Activated T-cell treated with anti-CD3 and anti-CD28 coated beads for 48 hours (primary cell): ENCODE results near the gene PARK7.
"Not testable (repeated sequence)": the region's sequence is repeated elsewhere in the genome, so short reads cannot be mapped to it uniquely, and the experiment has no call there.

Source experiments
- DNase-seq: peaks from one replicate; pipeline ENCODE4 v3.0.0-alpha.2; 2020; ENCODE audit warnings: low read depth

Gene PARK7

DNA sequence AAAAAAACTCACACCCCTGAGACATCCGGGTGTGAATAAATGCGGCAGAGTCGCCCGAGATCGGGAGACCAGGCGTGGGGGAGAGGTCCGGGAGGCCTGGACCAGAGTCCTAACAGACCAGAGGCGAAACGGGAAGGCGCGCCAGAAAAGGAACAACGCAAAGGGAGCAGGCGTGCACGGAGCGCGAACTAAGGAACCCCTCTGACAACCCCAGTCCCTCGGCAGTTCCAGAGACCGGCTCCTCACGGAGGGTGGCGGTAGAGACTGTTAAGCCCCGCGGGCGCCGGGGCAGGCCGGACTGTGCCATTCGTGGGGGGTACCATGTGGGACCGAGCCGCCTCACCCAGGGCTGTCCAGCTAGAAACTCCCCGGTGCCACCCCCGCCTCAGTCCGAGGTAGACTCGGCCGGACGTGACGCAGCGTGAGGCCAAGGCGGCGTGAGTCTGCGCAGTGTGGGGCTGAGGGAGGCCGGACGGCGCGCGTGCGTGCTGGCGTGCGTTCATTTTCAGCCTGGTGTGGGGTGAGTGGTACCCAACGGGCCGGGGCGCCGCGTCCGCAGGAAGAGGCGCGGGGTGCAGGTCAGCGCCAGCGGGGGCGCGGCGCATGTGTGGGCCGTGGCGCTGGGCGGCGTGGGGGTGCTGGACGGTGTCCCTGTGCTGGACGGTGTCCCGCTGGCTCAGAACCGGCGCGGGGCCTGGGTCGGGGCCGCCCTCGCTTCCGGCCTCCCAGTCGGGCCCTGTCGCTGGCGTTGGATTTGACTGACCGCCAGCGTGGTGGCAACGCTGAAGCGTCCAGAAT is at the start of gene PARK7:
PARK7 (plus strand) TSS at position 496 of the 798 bp plus-strand sequence. CDS start 1,075 bp downstream, outside the sequence.
- DNase-seq: peak; percentile 100

- DNase-seq: no peak
Measured at GRCh38 chr1:7912145-7912544, 49.4 kb upstream of the PARK7 start.

DNA sequence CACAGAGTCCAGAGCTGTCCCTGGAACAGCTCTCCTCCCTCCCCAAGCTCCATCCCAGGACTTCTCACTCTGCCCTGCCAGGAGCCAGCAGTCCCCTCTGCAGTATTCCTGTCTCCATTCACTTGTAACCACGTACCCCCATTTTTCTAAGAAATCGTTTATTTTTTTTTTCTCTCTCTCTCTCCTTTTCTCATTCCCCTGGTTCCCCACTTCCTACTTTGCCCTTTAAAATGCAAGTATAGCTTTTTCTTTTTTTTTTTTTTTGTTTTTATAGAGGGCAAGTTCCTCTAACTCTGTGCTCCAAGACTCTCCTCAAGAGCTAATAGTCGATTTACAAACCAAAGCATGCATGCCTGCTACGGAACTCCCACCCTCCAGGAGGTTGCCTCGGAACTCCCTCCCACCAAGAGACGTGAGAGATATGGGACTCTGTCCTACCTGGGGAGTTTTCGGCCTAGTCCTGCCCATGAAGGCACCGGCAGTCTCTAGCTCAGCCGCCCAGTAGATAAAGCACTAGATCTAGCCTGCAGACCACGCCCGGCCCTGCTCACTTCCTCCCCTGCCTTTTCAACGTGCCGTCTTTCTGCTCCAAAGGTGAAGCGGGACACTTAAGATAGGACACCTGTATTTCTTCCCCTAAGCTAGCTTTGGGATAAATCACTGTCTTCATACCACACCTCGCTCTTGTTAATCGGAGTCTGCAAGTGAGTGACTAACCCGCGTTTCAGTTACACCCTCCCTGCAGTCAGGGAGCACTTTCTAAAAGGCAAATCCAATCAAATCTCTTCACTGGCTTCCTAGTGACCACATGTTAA is 48.6 kb upstream of the PARK7 start:
- no peak for DNase-seq

DNA sequence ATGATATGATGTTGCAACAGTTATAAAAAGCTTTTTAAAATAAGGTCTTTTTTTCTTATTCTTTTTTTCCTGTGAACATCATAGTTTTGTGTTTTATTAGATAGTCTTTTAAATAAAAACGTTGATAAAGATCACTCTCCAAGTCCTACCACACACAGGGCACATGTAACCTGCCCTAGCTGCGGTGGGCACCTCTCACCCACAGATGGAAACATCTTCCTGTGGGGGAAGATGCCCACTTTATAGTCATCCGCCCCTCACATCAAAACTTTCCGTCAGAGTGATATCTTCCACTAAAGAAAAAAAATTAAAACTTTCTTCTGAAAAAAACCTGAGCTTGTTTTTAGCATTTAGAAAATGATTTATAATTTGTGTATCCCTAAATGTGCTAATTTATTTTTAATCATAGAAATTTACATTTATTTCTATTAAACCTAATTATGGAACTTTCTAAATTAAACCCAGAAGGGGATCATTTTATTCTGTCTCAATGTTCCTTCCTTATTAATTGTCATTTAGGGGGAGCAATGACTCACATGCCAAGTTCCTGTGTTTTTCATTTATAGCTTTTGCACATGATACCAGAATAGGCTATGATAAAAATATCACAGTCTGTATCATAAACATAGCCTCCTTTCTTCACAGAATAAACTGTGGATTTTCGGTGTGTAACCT is 45.5 kb upstream of the PARK7 start:
- no peak for DNase-seq

DNA sequence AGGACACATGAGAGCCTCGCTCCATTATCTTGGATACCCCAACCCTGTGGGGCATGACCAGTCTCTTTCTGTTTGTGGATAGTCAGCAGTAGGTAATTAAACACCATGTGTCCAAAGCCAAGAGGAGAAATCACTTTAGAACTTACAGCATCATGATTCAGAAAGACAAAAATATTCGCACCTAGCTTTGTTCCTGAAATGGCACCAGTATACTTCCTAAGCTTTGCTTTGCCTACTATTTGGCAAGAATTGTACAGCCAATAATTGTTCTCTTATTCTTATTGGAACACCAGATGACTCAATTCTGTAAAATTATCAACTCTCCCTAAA is 45.0 kb upstream of the PARK7 start:
- DNase-seq: no peak

DNA sequence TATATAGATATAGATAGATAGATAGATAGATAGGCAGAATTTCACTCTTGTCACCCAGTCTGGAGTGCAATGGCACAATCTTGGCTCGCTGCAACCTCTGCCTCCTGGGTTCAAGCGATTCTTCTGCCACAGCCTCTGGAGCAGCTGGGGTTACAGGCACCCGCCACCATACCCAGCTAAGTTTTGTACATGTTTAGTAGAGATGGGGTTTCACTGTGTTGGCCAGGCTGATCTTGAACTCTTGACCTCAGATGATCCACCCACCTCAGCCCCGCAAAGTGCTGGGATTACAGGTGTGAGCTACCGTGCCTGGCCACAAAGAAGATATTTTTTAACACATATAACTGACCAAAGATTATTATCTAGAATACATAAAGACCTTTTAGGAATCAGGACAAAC is 43.5 kb upstream of the PARK7 start:
- DNase-seq: not testable (repeated sequence)

DNA sequence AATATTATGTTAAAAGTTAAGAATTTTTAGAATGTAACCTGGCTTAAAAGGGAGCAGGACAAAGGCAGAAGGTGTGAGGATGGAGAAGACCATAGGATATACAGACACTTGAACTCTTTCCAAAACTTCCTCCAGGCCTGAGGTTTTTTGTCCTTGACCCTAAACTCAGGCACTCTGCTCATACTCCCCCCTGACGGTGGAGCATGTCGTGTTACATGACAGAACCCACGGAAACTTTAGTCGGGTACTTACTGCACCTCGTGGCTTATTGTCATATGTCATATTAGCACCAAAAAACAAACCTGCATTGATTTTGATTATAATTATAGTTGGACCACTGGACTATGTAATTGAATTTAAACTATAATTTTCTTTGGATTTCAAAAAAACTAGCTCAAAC is 41.6 kb upstream of the PARK7 start:
- no peak for DNase-seq

DNA sequence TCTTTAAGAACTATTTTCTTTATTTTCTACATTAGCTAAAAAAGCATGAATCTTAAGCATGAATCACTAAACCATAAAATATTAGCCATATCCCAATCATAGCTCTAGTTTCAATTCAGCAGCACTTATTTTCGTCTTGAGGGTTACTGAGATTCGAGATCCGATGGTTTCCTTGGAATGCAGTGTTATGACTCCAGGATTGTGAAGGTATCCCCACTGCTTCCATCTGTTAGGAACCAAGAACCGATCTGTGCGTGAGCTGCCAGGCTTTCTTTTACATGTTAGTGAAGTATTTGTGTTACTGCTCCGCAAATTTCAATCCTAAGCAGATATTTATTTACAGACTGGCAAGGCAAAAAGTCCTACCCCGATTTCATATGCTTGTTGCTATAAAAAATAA is 39.7 kb upstream of the PARK7 start:
- DNase-seq: no peak

DNA sequence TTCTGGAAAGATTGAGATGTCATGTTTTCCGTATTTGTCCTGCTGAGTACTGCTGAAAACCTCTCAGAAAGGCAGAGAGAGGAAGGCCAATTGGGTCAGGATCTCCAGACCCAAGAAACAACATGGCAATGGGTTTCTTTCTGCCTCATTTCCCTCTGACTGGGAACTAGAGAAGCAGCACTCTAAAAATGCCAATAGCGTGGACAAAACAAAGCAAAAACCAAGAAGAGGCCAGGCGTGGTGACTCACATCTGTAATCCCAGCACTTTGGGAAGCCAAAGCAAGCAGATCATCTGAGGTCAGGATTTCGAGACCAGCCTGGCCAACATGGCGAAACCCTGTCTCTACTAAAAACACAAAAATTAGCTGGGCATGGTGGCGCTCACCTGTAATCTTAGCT is 39.2 kb upstream of the PARK7 start:
- no peak for DNase-seq

GRCh38 chr1:7927061-7927460 is 34.5 kb upstream of the PARK7 start:
- not testable (repeated sequence) for DNase-seq

- DNase-seq: no peak
Measured at GRCh38 chr1:7928247-7928646, 33.3 kb upstream of the PARK7 start.

DNA sequence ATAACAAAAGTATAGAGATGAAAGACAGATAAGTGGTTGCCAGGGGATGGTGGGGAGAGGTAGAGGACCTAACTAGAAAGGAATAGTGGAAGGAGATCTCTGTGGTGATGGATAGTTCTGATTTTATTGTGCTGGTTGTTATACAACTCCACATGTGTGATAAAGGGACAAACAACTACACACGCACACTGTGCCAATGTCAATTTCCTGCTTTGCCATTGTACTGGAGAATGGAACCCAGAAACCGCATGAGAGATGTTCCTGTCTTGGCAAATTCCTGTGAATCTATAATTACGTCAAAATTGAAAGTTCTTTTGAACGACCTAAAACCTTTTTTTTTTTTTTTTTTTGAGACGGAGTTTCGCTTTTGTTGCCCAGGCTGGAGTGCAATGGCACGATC is 31.9 kb upstream of the PARK7 start:
- DNase-seq: no peak

DNA sequence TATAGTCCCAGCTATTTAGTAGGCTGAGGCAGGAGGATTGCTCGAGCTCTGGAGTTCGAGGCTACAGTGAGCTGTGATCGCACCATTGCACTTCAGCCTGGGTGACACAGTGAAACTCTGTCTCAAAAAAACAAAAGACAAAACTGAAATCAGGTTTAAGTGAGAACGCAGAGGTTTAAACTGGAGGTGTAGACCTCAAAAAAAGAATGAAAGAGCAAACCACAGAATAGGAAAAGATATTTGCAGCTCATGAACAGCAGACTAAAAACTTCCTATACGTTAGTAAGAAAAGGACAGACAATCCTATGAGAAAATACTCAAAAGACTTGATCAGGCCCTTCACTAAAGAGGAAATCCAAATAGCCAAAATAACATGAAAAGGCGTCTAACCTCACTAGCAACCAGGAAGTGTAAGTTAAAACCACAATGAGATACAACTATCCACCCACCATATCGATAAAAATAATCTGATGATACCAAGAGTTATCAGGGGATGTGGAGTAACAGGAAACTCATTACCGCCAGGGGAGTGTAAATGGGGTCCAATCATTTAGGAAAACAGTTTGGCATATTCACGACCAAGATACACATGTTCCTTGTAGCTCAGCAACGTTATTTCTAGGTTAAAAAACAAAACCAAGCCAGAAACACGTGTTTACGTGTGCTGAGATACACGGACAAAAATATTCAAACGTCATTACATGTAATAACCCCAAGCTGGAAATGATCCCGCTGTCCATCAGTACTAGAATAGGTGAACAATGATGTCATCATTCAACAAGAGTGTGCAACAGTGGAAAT is 30.7 kb upstream of the PARK7 start:
- no peak for DNase-seq

- DNase-seq: no peak
Measured at GRCh38 chr1:7931446-7931812, 30.1 kb upstream of the PARK7 start.

- DNase-seq: no peak
Measured at GRCh38 chr1:7932524-7933138, 28.9 kb upstream of the PARK7 start.

GRCh38 chr1:7938070-7938469 is 23.4 kb upstream of the PARK7 start:
- no peak for DNase-seq

DNA sequence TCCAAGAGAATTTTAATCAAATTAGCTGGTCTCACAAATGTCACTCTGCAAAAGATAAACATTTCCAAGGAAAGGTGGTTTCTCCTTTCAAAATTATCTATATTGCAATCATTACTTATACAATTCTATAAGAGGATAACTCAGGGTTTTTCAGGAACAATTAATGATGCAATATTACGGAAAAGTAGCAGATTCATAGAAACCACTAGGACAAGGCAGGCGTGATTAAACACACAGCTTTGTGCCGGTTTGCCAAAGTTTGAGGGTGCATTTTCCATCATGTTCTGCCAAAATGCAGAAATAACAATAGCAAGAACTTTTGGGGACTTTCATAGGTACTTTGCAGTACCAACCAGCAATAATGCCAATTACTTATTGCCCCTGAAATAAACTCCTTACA is 21.5 kb upstream of the PARK7 start:
- no peak for DNase-seq

- peak; percentile 79 for DNase-seq
Measured at GRCh38 chr1:7940745-7941436, 20.6 kb upstream of the PARK7 start, which contains the start of gene TNFRSF9. Gene TNFRSF9, minus strand, starts transcription at chr1:7940839. Its CDS starts 845 bp downstream, at chr1:7939994.

GRCh38 chr1:7941437-7941793 is 20.1 kb upstream of the PARK7 start:
- no peak for DNase-seq

GRCh38 chr1:7942214-7942921 is 19.1 kb upstream of the PARK7 start:
- DNase-seq: peak; percentile 30
